Activated CD4-positive, alpha-beta T cell treated with anti-CD3 and anti-CD28 coated beads for 48 hours (primary cell): Measurements from ENCODE around the gene LRRC51.
A peak's percentile ranks its signal among the peaks of the same experiment; 100 is the strongest.
"Not testable (repeated sequence)": the region's sequence is repeated elsewhere in the genome, so short reads cannot be mapped to it uniquely, and the experiment has no call there.

Experiments
- DNase-seq: peaks from one replicate; pipeline ENCODE4 v3.0.0-alpha.2; 2020

The LRRC51 gene

DNA sequence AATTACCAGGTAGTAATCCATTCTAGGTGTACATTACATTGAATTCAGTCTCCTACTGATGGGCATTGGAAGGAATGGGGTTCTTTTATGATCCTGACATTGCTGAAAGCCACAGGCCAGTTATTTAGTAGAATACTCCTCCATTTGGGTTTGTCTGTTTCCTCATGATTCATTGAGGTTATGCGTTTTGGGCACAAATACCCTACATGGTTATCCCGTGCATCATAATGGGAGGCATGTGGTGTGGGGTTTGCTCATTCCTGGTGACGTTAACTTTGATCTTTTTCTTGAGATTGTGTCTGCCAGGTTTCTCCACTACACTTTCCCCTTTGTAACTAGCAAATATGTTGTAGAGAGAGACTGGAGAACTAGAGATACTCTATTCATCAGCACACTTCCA, 60.4 kb downstream of the LRRC51 start:
- DNase-seq = peak; percentile 37

- DNase-seq = not testable (repeated sequence)
Measured at GRCh38 chr11:72142086-72142485, 61.4 kb downstream of the LRRC51 start.

- DNase-seq = not testable (repeated sequence)
Measured at GRCh38 chr11:72142543-72142942, 61.9 kb downstream of the LRRC51 start.

DNA sequence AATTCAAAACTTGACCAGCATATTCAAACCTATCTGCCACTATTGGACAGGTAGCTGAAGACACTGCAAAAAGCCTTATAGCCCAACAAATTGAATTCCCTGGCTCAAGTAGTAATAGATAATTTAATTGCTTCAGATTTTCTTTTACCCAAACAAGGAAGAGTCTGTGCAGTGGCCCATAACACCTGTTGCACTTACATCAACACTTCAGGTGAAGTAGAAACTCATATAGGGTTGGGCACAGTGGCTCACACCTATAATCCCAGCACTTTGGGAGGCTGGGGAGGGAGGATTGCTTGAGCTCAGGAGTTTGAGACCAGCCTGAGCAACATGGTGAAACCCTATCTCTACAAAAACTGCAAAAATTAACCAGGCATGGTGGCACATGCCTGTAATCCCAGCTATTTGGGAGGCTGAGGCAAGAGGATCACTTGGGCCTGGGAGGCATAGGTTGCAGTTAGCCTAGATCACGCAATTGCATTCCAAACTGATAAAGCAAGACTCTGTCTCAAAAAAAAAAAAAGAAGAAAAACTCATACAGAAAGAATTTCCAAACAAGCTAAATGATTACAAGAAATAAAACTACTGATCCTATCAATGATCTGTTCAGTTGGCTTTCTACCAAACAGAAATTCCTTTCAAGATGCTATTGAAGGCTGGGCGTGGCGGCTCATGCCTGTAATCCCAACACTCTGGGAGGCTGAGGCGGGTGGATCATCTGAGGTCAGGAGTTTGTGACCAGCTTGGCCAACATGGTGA, 64.3 kb downstream of the LRRC51 start:
- DNase-seq = no peak
